GM18526 (cell line): ENCODE data around the gene SST.

ENCODE experiments used
- POLR2A ChIP-seq: IDR thresholded peaks from 3 replicates; pipeline ENCODE4 v1.6.1; 2011; ENCODE audit not compliant: insufficient read length; ENCODE audit errors: extremely low read depth

SST gene

DNA sequence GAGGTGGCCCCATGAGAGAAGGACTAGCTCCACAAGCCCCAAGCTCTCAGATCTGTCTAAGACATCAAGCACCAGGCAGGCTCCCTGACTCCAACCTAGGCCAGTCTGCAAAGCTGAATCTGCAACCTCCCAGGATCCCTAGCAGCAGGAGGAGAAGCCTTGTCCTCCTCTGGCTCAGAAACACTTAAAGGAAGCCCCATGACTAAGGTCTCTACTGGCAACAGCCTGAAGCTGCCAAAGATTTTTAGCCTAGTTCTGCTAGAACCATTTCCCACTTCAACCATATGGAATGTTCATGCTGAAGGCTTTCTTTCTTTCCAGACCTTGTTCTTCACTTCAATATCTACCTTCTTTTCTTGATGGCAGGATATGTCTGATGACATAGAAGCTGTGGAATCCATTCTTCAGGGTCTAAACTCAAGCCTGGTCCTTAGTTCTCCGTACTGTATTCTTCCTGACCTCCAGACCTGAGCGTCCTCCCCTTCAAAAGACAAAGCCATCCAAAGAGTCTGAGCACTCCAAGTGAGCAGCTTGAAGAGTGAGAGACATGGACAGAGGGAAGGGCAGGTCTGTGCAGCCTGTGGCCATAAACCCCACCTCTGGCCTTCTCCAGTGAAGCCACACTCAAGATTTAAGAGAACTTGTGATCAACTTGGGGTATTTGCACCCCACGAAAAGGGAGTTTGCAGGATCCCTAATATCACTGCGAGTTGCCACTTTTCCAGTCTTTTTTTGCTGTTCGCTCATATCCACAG lies 23.1 kb downstream of the SST start:
- no peak for TF ChIP-seq POLR2A

DNA sequence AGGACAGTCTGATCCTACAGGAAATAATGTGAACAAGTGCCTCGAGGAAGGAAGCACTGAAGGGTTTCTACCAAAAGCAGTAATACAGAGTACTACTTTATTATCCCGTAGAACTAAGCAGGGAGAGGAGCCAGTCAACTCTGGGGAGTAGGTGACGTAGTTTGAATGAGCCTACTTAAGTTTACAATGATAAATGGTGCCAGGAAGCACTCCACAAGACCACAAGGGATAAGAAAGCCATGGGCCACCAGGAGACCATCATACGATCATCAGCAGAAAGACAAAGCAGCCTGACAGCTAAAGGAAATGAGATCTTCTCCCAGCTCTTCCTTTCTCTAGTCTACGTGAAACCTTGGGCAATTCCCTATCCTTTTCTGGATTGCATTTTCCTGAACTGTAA lies 27.3 kb downstream of the SST start:
- no peak for TF ChIP-seq POLR2A

DNA sequence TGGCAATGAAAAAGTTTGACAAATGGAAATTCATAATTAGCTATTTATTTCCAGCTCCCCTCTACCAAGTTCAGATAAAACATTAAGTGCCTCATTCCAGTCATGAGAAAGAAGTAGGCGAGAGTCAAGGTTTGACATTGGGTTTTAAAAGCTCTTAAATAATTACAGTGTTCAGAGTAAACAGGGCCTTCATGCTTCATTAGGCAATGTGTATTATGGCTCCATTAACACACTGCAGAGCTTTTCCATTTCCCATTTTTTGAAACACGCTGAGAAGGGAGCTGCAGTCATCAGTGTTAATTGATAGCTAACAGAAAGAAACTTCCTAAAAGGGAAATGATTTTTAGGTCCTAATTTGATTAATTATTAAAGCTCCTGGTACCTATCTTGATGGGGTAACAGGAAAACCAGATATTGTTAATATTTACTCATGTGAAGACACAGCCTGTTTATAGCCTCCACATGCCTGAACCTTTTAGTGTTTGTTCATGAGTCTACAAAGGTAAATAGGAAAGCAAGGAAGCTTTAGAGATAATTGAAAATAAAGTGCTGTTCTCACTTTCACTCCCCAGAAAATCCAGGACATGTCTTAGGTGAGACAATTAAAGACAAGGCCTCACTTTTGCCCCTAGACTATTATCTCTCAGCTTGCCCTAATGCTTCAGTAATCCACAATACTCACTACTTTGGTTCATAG lies 28.7 kb downstream of the SST start:
- no peak for TF ChIP-seq POLR2A

DNA sequence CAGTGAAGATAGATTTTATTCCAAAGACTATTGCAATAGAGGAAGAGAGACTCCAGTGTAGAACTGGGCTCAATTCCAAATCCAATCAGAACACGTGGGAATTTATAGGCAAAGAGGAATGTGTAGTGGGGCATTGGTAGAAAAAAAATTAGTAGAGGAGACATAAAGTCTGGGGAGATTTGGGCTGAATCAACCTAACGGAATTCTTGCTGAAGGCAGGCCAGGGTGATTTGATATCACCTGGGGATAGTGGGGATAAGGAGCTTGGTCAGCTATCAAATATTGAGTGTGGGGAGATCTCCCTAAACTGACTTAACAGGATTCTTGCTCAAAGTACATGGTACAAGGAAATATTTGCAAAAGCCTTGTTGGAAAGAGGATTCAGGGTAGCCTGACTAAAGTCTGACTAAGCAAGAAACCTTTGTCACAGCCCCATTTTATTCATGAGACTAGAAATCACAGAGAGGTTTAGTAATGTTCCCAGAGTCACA lies 29.6 kb downstream of the SST start:
- no peak for TF ChIP-seq POLR2A

DNA sequence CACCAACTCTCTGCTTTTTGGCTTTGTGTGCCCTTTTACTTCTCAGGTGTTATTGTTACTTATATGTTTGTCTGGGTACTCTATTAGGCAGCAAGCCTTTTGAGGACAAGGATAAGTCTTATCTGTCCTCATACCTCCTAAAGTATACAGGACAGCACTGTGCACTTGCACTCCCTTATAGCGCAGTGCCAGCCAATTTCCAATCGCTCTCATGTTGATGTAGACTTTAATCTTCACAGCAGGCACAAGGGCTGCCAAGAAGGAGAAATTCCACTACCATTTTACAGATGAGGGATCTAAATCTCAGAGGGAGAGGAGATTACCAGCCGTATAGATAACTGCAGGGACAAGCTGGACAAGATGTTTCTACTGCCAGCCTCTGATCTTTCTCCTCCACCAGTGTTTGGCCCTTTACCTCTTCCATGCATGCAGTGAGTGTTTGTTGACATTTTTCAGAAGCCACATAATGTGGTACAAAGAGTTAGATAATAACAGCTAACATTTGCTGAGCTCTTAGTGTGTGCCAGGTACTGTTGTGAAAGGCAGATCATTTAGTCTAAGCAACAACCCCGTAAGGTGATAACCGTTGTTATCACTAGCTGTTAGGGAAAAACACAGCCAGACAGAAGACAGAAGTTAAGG lies 30.1 kb downstream of the SST start:
- no peak for TF ChIP-seq POLR2A

DNA sequence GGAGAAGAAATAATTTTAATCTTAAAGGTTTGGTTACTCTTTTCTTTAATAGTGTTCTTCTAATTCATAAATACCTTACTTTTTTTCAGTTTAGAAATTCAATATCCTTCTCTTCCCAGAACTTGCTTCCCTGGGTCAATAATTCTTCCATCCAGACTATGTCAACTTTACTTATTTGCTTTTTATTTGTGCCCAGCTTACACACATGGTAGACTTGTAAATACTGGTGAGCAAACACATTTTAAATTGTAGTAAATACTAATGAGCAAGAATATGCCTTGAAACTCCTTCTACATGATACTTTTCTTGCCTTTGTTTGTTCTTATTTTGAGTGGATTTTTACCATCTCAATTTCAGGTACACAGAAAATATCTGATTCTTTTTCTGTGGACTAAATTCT lies 33.7 kb downstream of the SST start:
- no peak for TF ChIP-seq POLR2A

DNA sequence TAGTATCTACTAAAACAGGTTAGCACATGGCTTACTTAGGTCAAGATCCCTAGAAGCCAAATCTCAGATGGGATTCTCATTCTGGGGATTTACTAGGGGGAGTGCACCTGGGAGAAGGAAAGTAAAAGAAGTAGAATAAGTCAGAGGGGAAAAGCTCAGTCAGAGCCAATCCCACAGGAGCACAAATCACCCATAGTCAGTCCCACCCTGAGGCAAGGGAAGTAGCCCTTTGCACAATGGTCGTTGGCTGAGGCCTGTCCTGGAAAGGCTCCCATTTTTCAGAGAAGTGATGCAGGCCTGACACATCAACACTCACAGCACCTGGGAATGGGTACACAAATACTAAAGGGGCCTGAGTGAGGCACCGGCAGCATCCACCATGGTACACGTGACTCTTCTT lies 39.8 kb downstream of the SST start:
- no peak for TF ChIP-seq POLR2A

DNA sequence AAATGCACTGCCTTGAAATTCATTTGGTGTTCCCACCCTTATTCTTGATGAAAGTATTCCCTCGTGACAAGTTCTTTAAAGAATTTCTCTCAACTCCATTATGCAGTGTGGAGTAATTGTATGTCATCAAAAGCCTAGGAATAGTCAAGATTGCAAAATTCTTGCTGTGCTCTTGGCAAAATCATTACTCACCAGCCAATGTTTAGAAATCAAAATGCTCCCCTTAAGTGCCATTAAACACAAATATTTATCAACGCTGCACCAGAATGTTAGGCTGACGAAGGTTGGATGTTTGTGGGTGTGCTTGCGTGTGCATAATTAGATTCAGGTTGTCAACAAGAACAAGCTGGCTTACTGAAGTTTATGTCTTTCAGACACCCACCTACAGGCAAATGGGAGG lies 40.5 kb downstream of the SST start:
- TF ChIP-seq POLR2A: no peak

DNA sequence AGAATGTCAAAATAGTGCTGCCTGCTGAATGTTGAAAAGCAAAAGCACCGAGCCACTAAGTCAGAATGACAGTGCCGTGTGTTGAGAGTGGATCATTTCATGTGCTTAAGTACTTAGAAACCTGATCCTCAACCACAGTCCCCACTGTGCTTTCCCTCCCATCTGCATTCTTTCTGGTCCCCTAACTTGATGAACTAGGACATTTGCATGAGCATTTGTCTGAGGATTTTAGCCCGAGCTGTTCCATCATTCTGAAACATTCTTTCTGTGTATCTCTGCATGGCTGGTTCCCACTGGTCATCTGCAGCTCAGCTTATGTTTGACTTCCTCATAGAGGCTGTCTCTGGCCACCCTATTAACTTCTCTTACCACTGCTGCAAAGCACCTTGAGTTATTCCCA lies 42.0 kb downstream of the SST start:
- no peak for TF ChIP-seq POLR2A

DNA sequence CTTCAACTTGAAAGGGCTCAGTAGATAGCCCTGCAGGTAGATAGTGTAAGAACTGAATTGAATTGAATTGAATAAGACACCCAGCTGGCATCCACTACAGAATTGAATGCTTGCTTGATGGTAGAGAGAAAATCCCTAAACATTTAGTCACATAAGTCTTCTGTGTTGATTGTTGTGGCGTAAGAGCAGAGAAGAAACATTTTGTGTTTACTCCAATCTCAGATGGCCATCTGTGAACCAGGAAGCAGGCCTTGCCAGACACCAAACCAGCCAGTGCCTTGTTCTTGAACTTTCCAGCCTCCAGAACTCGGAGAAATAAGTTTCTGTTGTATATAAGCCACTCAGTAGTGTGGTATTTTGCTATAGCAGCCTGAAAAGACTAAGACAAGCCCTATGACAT lies 43.6 kb downstream of the SST start:
- no peak for TF ChIP-seq POLR2A

DNA sequence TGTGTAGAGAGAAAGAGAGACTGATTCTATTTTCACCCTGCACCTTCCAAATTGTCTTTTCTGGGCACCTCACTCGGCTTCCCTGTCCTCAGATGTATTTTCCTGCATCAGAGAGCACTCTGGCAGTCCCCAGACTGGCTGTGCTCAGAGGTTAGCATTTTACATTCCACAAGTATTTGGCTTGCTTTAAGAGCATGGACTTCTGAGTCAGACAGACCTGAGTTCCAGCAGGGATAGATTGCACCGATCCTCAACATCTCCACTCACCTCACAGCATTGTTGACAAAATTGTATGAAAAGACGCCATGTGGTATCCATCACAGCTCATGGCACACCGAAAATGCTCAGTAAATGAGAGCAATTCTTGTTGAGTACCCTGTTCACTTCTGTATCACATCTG lies 45.6 kb downstream of the SST start:
- no peak for TF ChIP-seq POLR2A

DNA sequence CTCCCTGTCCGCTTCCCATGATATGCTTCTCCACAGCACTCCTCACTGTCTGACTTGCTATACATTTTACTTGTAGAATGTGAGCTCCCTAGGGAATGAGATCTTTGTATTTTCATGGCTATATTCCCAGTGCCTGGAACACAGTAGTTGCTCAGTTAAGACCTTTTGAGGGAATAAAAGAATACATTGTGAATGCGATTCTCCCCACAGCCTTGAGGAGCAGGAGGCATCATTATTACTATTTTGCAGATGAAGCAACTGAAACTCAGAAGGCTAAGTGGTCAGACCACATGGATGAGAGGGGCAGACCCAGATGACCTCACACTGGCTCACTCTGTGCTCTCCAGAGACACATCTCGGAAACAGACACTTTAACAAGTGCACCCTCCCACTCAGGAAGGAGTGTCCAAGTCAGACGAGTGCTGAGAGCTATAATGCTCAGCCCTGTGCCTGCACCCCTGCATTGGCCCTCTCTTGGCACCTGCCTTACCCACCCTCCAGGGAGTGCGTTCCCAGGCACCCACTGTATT lies 46.8 kb downstream of the SST start:
- TF ChIP-seq POLR2A: no peak

DNA sequence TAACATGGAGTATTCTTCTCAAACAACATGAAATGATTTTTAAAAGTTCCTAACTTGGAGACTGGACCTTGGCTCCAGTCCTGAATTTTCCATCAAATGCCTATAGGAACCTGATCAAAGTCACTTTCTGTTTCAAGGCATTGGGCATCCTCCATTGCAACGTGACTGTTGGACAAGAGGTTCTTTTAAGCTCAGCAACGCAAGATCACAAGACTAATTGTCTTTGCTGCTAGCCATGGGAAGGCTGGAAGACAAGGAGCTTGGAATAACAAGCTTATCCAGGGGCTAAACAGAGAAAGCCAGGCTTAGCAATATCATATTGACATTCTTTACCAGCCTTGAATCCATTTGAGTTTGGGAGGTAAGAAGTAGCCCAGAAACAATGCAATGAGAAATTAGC lies 48.3 kb downstream of the SST start:
- TF ChIP-seq POLR2A: no peak

DNA sequence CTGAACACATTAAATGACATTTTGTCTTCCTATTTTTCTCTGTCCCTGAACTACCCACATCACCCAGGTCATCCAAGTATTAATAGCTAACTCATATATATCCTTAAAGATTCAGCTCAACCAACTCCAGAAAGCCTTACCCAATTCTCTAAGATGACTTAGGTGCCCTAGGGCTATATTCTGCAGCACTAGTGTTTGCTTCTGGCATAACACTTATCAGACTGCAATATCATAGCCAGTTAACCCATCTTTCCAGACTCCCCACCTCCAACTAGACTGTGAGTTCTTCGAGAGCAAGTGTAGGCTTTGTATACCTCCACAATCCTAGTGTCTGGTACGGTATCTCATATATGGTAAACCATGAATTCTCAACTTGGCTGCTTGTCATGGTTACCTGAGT lies 50.7 kb downstream of the SST start:
- TF ChIP-seq POLR2A: no peak
